Measurements from ENCODE around the gene PRKG2. TPM values are rescaled to one million over a fixed set of nuclear protein-coding genes. Genes with fewer than 3 reads are reported as not detected.

PRKG2 gene
- total and polyA plus RNA-seq, 2 of the 13 experiments (the other 11 are each of a cell fraction or from before 2014, with no cell fraction given): 0.04 TPM

DNA sequence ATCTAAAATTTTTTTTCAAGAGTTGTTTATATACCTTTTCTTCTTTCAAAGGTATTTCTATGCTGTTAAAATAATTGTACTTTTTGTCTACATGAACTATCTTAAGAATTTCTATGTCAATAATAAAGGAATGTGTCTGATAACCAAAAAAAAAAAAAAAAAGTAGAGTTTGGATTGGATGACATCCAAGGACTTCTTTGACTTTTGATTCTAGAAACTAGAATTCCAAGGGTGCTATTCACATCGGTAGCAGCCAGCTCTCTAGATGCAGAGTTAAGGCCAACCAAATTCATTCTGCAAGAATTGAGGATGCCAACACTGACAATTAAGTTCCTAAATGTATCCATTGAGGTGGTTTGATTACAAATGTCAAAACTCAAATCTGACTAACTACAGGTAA, 42.0 kb upstream of the PRKG2 start:
- TF ChIP-seq FOXA1 (IDR thresholded peaks at IDR 0.05) (no peak), FOXA1 (CRISPR knock-in tag; IDR thresholded peaks at IDR 0.05) (no peak), MED1 (CRISPR knock-in tag; IDR thresholded peaks at IDR 0.05) (no peak), ZKSCAN1 (IDR thresholded peaks at IDR 0.05; ENCODE audit: low read length) (no peak), NCOR1 (IDR thresholded peaks at IDR 0.05; ENCODE audit: borderline replicate concordance, low read length) (no peak)
- in situ Hi-C loops (cut with HindIII; ENCODE audit: extremely low pct_ligation_motif_present, low pct_unique_long_range_greater_than_20kb): no loop called here
- Histone ChIP-seq H3K9me3 (ENCODE audit: low read length) (no peaks in the 10 kb centered on the region), H3K4me2 (ENCODE audit: low read depth, low read length) (no peak overlapping the region), H3K27me3 (ENCODE audit: control insufficient read depth in 1 of 2, insufficient read depth in 2 of 2, low read length in 2 of 2) (no peaks in the 10 kb centered on the region), H3K4me1 (ENCODE audit: insufficient read depth, low read length) (no peaks in the 10 kb centered on the region), H4K20me1 (ENCODE audit: insufficient read depth, low read length) (no peaks in the 10 kb centered on the region), H2AFZ (ENCODE audit: low read length) (no peak overlapping the region), H3K4me3 (replicated peaks in 1 of 3; ENCODE audit: insufficient read depth in 1 of 3, low read depth in 2 of 3, low read length in 3 of 3) (no peak overlapping the region), H3K79me2 (ENCODE audit: insufficient read depth, low read length) (no peaks in the 10 kb centered on the region), H3K27ac (ENCODE audit: extremely low read length, insufficient read depth, low read length) (no peak overlapping the region), H3K9ac (ENCODE audit: insufficient read depth, low read depth, low read length) (no peak overlapping the region), H3K36me3 (replicated peaks in 1 of 2; ENCODE audit: control insufficient read depth in 1 of 2, insufficient read depth in 2 of 2, low read length in 2 of 2) (no peaks in the 10 kb centered on the region)
- no peak for DNase-seq (ENCODE audit: low spot score)
- intact Hi-C loops (cut with micrococcal nuclease; ENCODE audit: unreplicated experiment): no loop called here
- FAIRE-seq: no peak
- POLR2A ChIA-PET: no interaction called here
- no peak for ATAC-seq
- CTCF ChIA-PET (ENCODE audit: low intra/inter-chr PET ratio, low total read pairs): no interaction called here
- BruUV-seq (replicated peaks): no TSS peak
- WGBS (ENCODE audit: low lambda C conversion rate): 0% methylated on average over 1 of the region's 1 CpG

DNA sequence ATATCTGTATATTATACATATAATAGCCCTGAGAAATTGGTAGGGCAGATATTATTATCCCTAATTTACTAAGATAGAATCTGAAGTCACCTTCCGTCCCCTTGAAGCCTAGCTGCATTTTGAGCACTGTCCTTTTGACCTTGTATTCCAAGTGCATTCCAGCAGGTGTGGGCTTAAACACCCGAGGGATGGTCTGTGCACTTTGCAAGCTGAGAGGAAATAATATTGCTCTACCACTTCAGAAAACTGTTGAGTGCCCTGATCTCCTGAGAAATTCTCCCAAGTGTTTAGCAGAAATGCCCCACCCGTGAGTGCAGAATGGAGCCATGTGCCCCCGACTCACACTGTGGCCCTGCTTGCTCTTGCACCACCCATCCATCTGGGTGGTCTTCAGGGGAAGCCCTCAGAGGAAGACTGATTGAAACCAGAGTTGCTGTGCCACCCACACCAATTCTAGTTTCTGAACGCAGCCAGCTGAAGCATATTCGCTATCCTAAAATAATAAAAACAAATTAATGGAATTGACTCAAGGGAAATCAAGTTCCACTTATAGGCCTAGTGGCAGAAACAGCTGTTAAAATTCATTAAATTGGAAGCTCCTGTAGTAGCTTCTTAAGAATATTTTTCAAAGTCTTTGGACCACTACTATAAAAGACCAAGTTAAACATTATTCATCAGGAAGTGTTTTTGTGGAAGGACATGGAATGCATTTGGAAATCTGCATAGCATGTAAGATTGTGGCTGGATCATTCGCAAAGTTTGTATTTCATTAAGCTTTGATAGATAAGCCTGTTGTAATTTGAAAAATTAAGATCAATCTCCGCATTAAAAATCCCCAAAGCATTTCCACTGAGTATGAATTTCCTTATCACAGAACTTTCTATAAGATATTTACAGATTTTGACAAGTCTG, 41.3 kb upstream of the PRKG2 start:
- no peak for FAIRE-seq
- CTCF ChIA-PET (ENCODE audit: low intra/inter-chr PET ratio, low total read pairs): no interaction called here
- no peak for TF ChIP-seq ZNF841 (CRISPR knock-in tag; IDR thresholded peaks at IDR 0.05; ENCODE audit: borderline replicate concordance)
- TF ChIP-seq ZFAT (CRISPR knock-in tag; conservative IDR thresholded peaks at IDR 0.05): no peak
- no peak for TF ChIP-seq NR1H2 (CRISPR knock-in tag; IDR thresholded peaks at IDR 0.05; ENCODE audit: borderline replicate concordance, low read depth)
- TF ChIP-seq ZNF737 (CRISPR knock-in tag; IDR thresholded peaks at IDR 0.05; ENCODE audit: borderline replicate concordance): no peak
- TF ChIP-seq HHEX (CRISPR knock-in tag; IDR thresholded peaks at IDR 0.05): no peak
- TF ChIP-seq, protein P1, sequence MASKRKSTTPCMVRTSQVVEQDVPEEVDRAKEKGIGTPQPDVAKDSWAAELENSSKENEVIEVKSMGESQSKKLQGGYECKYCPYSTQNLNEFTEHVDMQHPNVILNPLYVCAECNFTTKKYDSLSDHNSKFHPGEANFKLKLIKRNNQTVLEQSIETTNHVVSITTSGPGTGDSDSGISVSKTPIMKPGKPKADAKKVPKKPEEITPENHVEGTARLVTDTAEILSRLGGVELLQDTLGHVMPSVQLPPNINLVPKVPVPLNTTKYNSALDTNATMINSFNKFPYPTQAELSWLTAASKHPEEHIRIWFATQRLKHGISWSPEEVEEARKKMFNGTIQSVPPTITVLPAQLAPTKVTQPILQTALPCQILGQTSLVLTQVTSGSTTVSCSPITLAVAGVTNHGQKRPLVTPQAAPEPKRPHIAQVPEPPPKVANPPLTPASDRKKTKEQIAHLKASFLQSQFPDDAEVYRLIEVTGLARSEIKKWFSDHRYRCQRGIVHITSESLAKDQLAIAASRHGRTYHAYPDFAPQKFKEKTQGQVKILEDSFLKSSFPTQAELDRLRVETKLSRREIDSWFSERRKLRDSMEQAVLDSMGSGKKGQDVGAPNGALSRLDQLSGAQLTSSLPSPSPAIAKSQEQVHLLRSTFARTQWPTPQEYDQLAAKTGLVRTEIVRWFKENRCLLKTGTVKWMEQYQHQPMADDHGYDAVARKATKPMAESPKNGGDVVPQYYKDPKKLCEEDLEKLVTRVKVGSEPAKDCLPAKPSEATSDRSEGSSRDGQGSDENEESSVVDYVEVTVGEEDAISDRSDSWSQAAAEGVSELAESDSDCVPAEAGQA (IDR thresholded peaks at IDR 0.05; ENCODE audit: low read depth): no peak
- TF ChIP-seq, protein P1 (CRISPR knock-in tag; IDR thresholded peaks at IDR 0.05; ENCODE audit: borderline replicate concordance): no peak

More for the DNA sequence above, 41.3 kb upstream of the PRKG2 start:
- no peak overlapping the region for H3K4me2 ChIP-seq (ENCODE audit: low read depth, low read length)
- POLR2A ChIA-PET: no interaction called here
- H3K4me3 ChIP-seq (replicated peaks in 1 of 3; ENCODE audit: insufficient read depth in 1 of 3, low read depth in 2 of 3, low read length in 3 of 3): no peak overlapping the region
- DNase-seq (ENCODE audit: low spot score) (no peak), ATAC-seq (no peak)
- no peak overlapping the region for H3K27ac ChIP-seq (ENCODE audit: extremely low read length, insufficient read depth, low read length)
- in situ Hi-C loops (cut with HindIII; ENCODE audit: extremely low pct_ligation_motif_present, low pct_unique_long_range_greater_than_20kb) (no loop called here), intact Hi-C loops (cut with micrococcal nuclease; ENCODE audit: unreplicated experiment) (no loop called here)
- H3K4me1 ChIP-seq (ENCODE audit: insufficient read depth, low read length): no peaks in the 10 kb centered on the region
- H3K79me2 ChIP-seq (ENCODE audit: insufficient read depth, low read length): no peaks in the 10 kb centered on the region
- BruUV-seq (replicated peaks): no TSS peak
- 13% methylated on average over 6 of the region's 8 CpGs for WGBS (ENCODE audit: low lambda C conversion rate)
- no peaks in the 10 kb centered on the region for H4K20me1 ChIP-seq (ENCODE audit: insufficient read depth, low read length)
- no peaks in the 10 kb centered on the region for H3K9me3 ChIP-seq (ENCODE audit: low read length)
- no peaks in the 10 kb centered on the region for H3K36me3 ChIP-seq (replicated peaks in 1 of 2; ENCODE audit: control insufficient read depth in 1 of 2, insufficient read depth in 2 of 2, low read length in 2 of 2)
- no peak overlapping the region for H2AFZ ChIP-seq (ENCODE audit: low read length)
- H3K27me3 ChIP-seq (ENCODE audit: control insufficient read depth in 1 of 2, insufficient read depth in 2 of 2, low read length in 2 of 2): no peaks in the 10 kb centered on the region
- H3K9ac ChIP-seq (ENCODE audit: insufficient read depth, low read depth, low read length): no peak overlapping the region
